Activated naive CD4-positive, alpha-beta T cell treated with anti-CD3 and anti-CD28 coated beads for 36 hours (primary cell): Measurements from ENCODE around the gene DCTD. TPM values are rescaled to one million over a fixed set of nuclear protein-coding genes. Genes with fewer than 3 reads are reported as not detected.

ENCODE experiments used
- CTCF ChIA-PET: fragments of 350-600 bp; sonication (Branson Sonifier 250); formaldehyde crosslinking; loops from one replicate; lab custom pipeline; 2021; ENCODE audit warnings: antibody characterized with exemption; lab: Charles Lee
- DNase-seq: peaks from one replicate; pipeline ENCODE4 v3.0.0-alpha.2; 2020
- H3K27ac Mint-ChIP-seq: one replicate; pipeline ENCODE4 v1.8.0; 2021; ENCODE audit warnings: mild to moderate bottlenecking, mixed read lengths
- H3K27me3 Mint-ChIP-seq: one replicate; pipeline ENCODE4 v1.8.0; 2021; ENCODE audit warnings: low read depth, mixed read lengths
- H3K36me3 Mint-ChIP-seq: one replicate; pipeline ENCODE4 v1.8.0; 2021; ENCODE audit warnings: low read depth, mixed read lengths
- H3K4me1 Mint-ChIP-seq: one replicate; pipeline ENCODE4 v1.8.0; 2021; ENCODE audit warnings: low read depth, mixed read lengths
- H3K4me3 Mint-ChIP-seq: one replicate; pipeline ENCODE4 v1.8.0; 2021; ENCODE audit warnings: mild to moderate bottlenecking, moderate library complexity, mixed read lengths
- H3K9me3 Mint-ChIP-seq: one replicate; pipeline ENCODE4 v1.8.0; 2021; ENCODE audit warnings: mixed read lengths
- intact Hi-C: fragments of 100-400 bp; cut with micrococcal nuclease; formaldehyde crosslinking; loops from one replicate; pipeline ENCODE4 v1.15.1; 2023
- total RNA-seq, 2 experiments: library from RNA; stranded (reverse); gene quantifications; one replicate each; pipeline ENCODE4 v1.2.3, GENCODE V29; 2021

The DCTD gene
- total RNA-seq, 2 experiments from 2014 or later: 137 to 152 TPM

DNA sequence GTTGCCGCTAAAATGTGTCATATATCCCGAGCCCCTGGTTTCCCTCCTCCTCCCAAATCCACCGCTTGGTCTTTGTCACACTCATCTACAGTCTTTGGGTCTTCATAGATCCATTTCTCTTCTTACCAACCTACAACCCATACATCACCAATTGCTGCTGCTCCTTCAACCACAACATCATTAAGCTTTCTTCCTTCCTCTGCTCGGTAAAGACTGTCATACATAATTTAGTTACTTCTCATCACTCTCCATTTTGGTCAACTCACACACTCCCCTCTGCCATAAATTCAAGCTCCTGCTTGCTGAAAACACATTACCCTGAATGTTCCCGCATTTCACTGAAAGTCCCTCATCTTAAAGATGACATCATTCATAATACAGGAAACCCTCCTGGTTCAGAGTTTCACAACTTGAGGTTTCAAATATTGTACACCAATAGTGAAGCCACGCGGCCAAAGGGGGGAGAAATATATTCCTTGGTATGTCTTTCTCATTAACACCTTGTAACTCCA, 1.7 kb upstream of the DCTD start:
- Mint-ChIP-seq H3K4me1 (peaks cover 39% of the 10 kb centered on the region), H3K27me3 (no peaks in the 10 kb centered on the region), H3K4me3 (peak overlapping the region; percentile 60), H3K9me3 (no peaks in the 10 kb centered on the region), H3K36me3 (peaks cover 17% of the 10 kb centered on the region), H3K27ac (peak overlapping the region; percentile 92)
- CTCF ChIA-PET: interaction anchor here (0.5 to 1.5 kb wide), 6 partner anchors 9 to 525 kb away, joined by 3 to 4 read pairs (median 3); partner anchors contain the start of gene CDKN2AIP
- intact Hi-C loops: loop anchor here (1.0 to 10.0 kb wide), 7 partner anchors 110 to 1618 kb away; partner anchors contain the start of genes CDKN2AIP and ING2
- peak; percentile 70 for DNase-seq

- intact Hi-C loops: loop anchor here (1.0 to 10.0 kb wide), 6 partner anchors 109 to 1619 kb away; partner anchors contain the start of genes CDKN2AIP and ING2
- no peaks in the 10 kb centered on the region for H3K27me3 Mint-ChIP-seq
- no peak for DNase-seq
- peaks cover 47% of the 10 kb centered on the region for H3K4me1 Mint-ChIP-seq
- peak overlapping the region; percentile 92 for H3K27ac Mint-ChIP-seq
- no peaks in the 10 kb centered on the region for H3K9me3 Mint-ChIP-seq
- peak overlapping the region; percentile 82 for H3K4me3 Mint-ChIP-seq
- CTCF ChIA-PET: interaction anchor here (0.5 to 1.5 kb wide), 6 partner anchors 10 to 668 kb away, joined by 3 to 6 read pairs (median 4); partner anchors contain the start of gene CDKN2AIP
- peaks cover 23% of the 10 kb centered on the region for H3K36me3 Mint-ChIP-seq
Observed at GRCh38 chr4:182918044-182918607, 940 bp upstream of the DCTD start.

DNA sequence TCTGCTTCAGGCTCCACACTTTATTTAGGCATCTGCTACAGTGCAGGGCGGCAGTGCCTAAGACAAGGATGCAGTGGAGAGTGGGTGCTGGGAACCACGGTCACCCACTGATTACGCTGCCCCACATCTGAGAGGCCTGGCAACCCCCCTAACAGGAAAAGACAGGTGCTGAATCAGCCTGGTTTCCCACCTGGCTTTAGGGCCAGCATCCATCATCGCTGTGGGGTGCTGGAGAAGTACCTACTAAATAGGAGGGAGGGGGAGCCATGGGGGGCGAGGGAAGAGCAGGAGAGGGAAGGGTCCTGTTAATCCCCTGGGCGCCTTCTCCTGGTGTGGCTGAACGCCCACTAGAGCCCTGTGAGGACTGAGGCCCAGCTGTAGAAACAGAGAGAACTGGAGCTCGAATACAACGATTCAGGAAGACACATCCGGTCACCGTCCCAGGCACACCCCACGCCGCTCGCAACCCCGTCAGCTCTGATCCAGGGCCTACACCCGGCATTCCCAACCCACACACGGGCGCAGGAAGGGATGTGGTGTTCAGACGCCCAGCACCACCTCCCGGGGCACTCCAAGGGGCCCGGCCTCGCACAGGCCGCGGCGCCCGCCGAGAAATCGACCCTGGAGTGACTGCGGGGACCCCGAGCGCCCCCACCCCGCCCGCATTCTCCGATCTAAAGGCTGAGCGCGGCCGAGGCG, 554 bp downstream of the DCTD start:
- H3K27me3 Mint-ChIP-seq: no peaks in the 10 kb centered on the region
- intact Hi-C loops: loop anchor here (1.0 to 10.0 kb wide), 3 partner anchors 743 to 1621 kb away; partner anchors contain the start of genes RWDD4 and TRAPPC11
- H3K27ac Mint-ChIP-seq: peak overlapping the region; percentile 91
- peak overlapping the region; percentile 86 for H3K4me3 Mint-ChIP-seq
- CTCF ChIA-PET: no interaction called here
- peak; percentile 48 for DNase-seq
- H3K9me3 Mint-ChIP-seq: no peaks in the 10 kb centered on the region
- H3K36me3 Mint-ChIP-seq: peaks cover 36% of the 10 kb centered on the region
- H3K4me1 Mint-ChIP-seq: peaks cover 57% of the 10 kb centered on the region

- Mint-ChIP-seq H3K27me3 (no peaks in the 10 kb centered on the region), H3K4me1 (peaks cover 51% of the 10 kb centered on the region), H3K4me3 (no peak overlapping the region), H3K9me3 (no peaks in the 10 kb centered on the region), H3K36me3 (peaks cover 44% of the 10 kb centered on the region), H3K27ac (no peak overlapping the region)
- DNase-seq: no peak
- intact Hi-C loops: loop anchor here (10.0 kb wide), 1 partner anchor 1320 kb away; no protein-coding TSS in a partner anchor
- CTCF ChIA-PET: interaction anchor here (1.4 kb wide), 1 partner anchor 13 kb away, joined by 4 read pairs; no protein-coding TSS in a partner anchor
Observed at GRCh38 chr4:182914357-182914756, 2.8 kb downstream of the DCTD start.

DNA sequence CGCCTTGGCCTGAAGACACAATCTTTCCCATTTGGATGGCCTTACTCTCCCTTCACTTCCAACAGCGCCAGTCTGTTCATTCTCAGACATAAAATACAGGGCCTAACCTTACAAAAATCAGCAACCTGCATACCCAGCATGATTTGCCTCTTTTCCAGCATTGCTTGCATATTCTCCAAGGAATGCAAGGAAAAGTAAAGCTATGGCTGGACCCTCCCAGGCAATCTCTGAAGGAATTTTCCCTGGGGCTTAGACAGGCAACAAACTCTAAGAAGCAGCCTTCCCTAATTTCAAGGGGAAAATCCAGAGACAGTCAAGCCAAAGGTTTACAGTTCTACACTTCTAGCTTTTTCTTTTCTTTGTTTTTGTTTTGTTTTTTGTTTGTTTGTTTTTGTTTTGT, 3.6 kb downstream of the DCTD start:
- H3K27me3 Mint-ChIP-seq: no peaks in the 10 kb centered on the region
- CTCF ChIA-PET: no interaction called here
- no peak overlapping the region for H3K4me3 Mint-ChIP-seq
- H3K9me3 Mint-ChIP-seq: no peaks in the 10 kb centered on the region
- peaks cover 50% of the 10 kb centered on the region for H3K4me1 Mint-ChIP-seq
- DNase-seq: no peak
- intact Hi-C loops: loop anchor here (10.0 kb wide), 1 partner anchor 1321 kb away; no protein-coding TSS in a partner anchor
- peaks cover 48% of the 10 kb centered on the region for H3K36me3 Mint-ChIP-seq
- H3K27ac Mint-ChIP-seq: peak overlapping the region; percentile 24

DNA sequence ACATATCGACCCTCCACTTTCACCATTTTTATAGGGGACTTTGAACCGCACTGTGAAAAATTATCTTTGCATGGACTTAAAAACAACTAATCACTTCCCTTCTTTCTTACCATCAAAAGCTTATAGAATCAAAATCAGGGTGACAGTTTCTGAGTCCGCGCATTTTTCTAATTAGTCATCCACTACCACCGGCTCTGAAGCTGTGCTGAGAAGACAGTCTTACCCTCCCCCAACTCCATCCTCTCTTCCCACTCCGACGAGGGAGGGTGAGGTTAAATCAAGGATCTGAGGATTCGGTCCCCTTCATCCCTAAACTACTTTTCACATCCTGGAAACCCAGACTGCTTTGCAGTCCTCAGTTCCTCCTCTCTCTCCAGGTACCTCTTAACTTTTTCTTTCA, 4.2 kb downstream of the DCTD start:
- Mint-ChIP-seq H3K27me3 (no peaks in the 10 kb centered on the region), H3K4me1 (peaks cover 45% of the 10 kb centered on the region), H3K9me3 (no peaks in the 10 kb centered on the region), H3K36me3 (peaks cover 50% of the 10 kb centered on the region), H3K27ac (no peak overlapping the region), H3K4me3 (no peak overlapping the region)
- intact Hi-C loops: loop anchor here (10.0 kb wide), 1 partner anchor 1322 kb away; no protein-coding TSS in a partner anchor
- no peak for DNase-seq
- CTCF ChIA-PET: no interaction called here

- H3K36me3 Mint-ChIP-seq: peaks cover 55% of the 10 kb centered on the region
- CTCF ChIA-PET: interaction anchor here (0.6 to 3.0 kb wide), 4 partner anchors 17 to 234 kb away, joined by 3 to 9 read pairs (median 4); no protein-coding TSS in a partner anchor
- no peak overlapping the region for H3K4me3 Mint-ChIP-seq
- H3K9me3 Mint-ChIP-seq: no peaks in the 10 kb centered on the region
- no peak overlapping the region for H3K27ac Mint-ChIP-seq
- intact Hi-C loops: no loop called here
- H3K4me1 Mint-ChIP-seq: peaks cover 21% of the 10 kb centered on the region
- no peaks in the 10 kb centered on the region for H3K27me3 Mint-ChIP-seq
- no peak for DNase-seq
Observed at GRCh38 chr4:182908124-182908523, 9.1 kb downstream of the DCTD start.

GRCh38 chr4:182907396-182907795, 9.8 kb downstream of the DCTD start:
- Mint-ChIP-seq H3K4me1 (peaks cover 14% of the 10 kb centered on the region), H3K9me3 (no peaks in the 10 kb centered on the region), H3K4me3 (no peak overlapping the region), H3K27ac (no peak overlapping the region), H3K27me3 (no peaks in the 10 kb centered on the region), H3K36me3 (peaks cover 51% of the 10 kb centered on the region)
- CTCF ChIA-PET: interaction anchor here (3.0 kb wide), 1 partner anchor 18 kb away, joined by 9 read pairs; no protein-coding TSS in a partner anchor
- intact Hi-C loops: no loop called here
- no peak for DNase-seq

DNA sequence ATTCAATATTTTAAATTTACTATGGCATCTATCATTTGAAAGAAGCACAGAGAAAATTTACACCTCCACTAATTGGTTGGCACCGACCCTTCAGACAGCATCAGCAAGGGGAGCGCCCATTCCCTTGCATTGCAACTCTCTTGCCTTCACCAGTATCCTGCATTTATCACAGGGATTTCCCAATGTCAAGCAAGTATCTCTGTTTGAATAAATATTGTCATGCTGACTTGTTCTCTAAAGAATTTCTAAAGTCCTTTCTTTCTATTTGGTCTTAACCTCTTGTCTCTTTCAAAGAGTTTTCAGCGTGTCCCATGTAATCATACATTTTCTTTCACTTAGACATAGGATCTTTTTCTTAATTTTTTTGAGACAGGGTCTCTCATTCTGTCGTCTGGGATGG, 10.4 kb downstream of the DCTD start:
- Mint-ChIP-seq H3K36me3 (peaks cover 51% of the 10 kb centered on the region), H3K27ac (no peak overlapping the region), H3K27me3 (no peaks in the 10 kb centered on the region), H3K4me3 (no peak overlapping the region), H3K9me3 (no peaks in the 10 kb centered on the region), H3K4me1 (peaks cover 10% of the 10 kb centered on the region)
- intact Hi-C loops: no loop called here
- DNase-seq: no peak
- CTCF ChIA-PET: interaction anchor here (3.0 kb wide), 1 partner anchor 18 kb away, joined by 9 read pairs; no protein-coding TSS in a partner anchor

DNA sequence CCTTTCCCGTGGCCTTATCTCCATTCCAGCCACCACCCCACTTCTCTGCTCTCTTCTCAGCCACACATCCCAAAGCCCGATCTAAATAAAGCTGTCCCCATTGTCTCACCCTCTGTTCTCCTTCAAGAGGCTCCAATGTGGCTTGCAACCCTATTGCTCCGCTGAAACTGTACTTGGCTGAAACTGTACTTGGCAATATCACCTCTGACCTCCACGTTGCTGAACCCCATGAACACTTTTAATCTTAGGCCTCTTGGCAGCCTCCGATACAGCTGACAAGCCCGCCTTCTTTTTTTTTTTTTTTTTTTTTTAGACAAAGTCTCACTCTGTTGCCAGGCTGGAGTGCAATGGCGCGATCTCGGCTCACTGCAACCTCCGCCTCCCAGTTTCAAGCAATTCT, 12.1 kb downstream of the DCTD start:
- CTCF ChIA-PET: interaction anchor here (1.1 to 1.2 kb wide), 2 partner anchors 33 to 357 kb away, joined by 3 to 4 read pairs; no protein-coding TSS in a partner anchor
- no peak for DNase-seq
- H3K27me3 Mint-ChIP-seq: no peaks in the 10 kb centered on the region
- intact Hi-C loops: no loop called here
- H3K4me3 Mint-ChIP-seq: no peak overlapping the region
- no peaks in the 10 kb centered on the region for H3K9me3 Mint-ChIP-seq
- peaks cover 10% of the 10 kb centered on the region for H3K4me1 Mint-ChIP-seq
- H3K27ac Mint-ChIP-seq: peak overlapping the region; percentile 25
- peaks cover 52% of the 10 kb centered on the region for H3K36me3 Mint-ChIP-seq

DNA sequence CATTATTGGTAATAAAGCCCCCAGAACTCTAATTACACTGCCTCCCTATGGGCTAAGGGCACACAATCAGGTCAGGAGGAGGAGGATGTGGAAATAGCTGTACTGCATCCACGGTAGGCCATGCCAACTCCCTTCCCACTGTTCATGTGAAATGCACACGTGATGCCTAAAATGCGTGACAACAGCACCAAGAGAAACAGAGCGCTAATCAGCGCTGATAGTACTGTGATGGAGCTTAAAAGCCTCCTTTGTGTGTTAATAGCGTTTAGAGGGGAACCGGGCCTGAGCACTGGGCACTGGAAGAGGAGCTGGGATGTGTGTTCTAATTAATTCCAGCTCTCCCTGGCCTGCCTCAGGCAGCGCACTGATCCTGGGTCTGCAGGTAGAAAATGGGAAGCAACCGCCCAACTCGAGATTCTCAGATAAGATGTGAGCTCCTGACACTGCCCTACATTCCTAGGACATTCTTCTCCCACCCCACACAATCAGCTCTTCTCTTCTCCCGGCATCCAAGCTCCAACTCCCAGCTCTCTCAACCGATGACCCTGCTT, 12.9 kb downstream of the DCTD start:
- Mint-ChIP-seq H3K27ac (no peak overlapping the region), H3K4me1 (peaks cover 9% of the 10 kb centered on the region), H3K27me3 (no peaks in the 10 kb centered on the region), H3K9me3 (no peaks in the 10 kb centered on the region), H3K36me3 (peaks cover 53% of the 10 kb centered on the region), H3K4me3 (no peak overlapping the region)
- CTCF ChIA-PET: interaction anchor here (0.9 to 1.2 kb wide), 3 partner anchors 21 to 358 kb away, joined by 3 to 4 read pairs (median 3); no protein-coding TSS in a partner anchor
- intact Hi-C loops: no loop called here
- DNase-seq: no peak

GRCh38 chr4:182903013-182903412, 14.2 kb downstream of the DCTD start:
- CTCF ChIA-PET: no interaction called here
- Mint-ChIP-seq H3K27ac (no peak overlapping the region), H3K4me3 (no peak overlapping the region), H3K27me3 (no peaks in the 10 kb centered on the region), H3K4me1 (peaks cover 6% of the 10 kb centered on the region), H3K36me3 (peaks cover 54% of the 10 kb centered on the region), H3K9me3 (no peaks in the 10 kb centered on the region)
- intact Hi-C loops: no loop called here
- no peak for DNase-seq
